Measurements from ENCODE around the gene EYS. TPM values are rescaled to one million over a fixed set of nuclear protein-coding genes. Genes with fewer than 3 reads are reported as not detected.

The EYS gene
- total and polyA plus RNA-seq, 2 experiments from 2014 or later, result 0.04 TPM; not detected in 1

- no peaks in the 10 kb centered on the region for H4K20me1 ChIP-seq (ENCODE audit: insufficient read depth)
- H3K9ac ChIP-seq, result no peak overlapping the region
- H3K4me2 ChIP-seq (ENCODE audit: unreplicated experiment), result no peak overlapping the region
- no peaks in the 10 kb centered on the region for H3K9me2 ChIP-seq (ENCODE audit: insufficient read depth)
- H3K36me3 ChIP-seq (ENCODE audit: low read depth), result no peaks in the 10 kb centered on the region
- H3K27ac ChIP-seq, result no peak overlapping the region
- no peaks in the 10 kb centered on the region for H3K27me3 ChIP-seq (replicated peaks; ENCODE audit: insufficient read depth)
- no peaks in the 10 kb centered on the region for H3K9me3 ChIP-seq (ENCODE audit: low read depth)
- H3K4me3 ChIP-seq, result no peak overlapping the region
- no peak for DNase-seq
- in situ Hi-C loops (cut with MboI), result no loop called here
- no peaks in the 10 kb centered on the region for H3K4me1 ChIP-seq (ENCODE audit: insufficient read depth)
- H3F3A ChIP-seq (ENCODE audit: insufficient read depth), result no peaks in the 10 kb centered on the region
- no peak for TF ChIP-seq EZH2 (IDR thresholded peaks at IDR 0.05; ENCODE audit: insufficient read depth, poor library complexity, severe bottlenecking)
- no peak for TF ChIP-seq EZH2phosphoT487 (IDR thresholded peaks at IDR 0.05; ENCODE audit: insufficient read depth, low read depth)
- H3K79me2 ChIP-seq (ENCODE audit: insufficient read depth), result no peaks in the 10 kb centered on the region
- WGBS, 2 experiments (ENCODE audit: low coverage in 1 of 2, low lambda C conversion rate in 2 of 2, missing lambda C conversion rate in 2 of 2), result 8 to 10% methylated on average over 2 of the region's 2 CpGs
- H2AFZ ChIP-seq, result no peak overlapping the region
These were observed 558.2 kb downstream of the EYS start for GRCh38 chr6:65148839-65149238.

GRCh38 chr6:65135567-65135966 lies 571.5 kb downstream of the EYS start:
- Histone ChIP-seq H4K20me1 (ENCODE audit: insufficient read depth) (no peaks in the 10 kb centered on the region), H3K9ac (no peak overlapping the region), H3K79me2 (ENCODE audit: insufficient read depth) (no peaks in the 10 kb centered on the region), H3K36me3 (ENCODE audit: low read depth) (no peaks in the 10 kb centered on the region), H3F3A (ENCODE audit: insufficient read depth) (no peaks in the 10 kb centered on the region), H3K9me2 (ENCODE audit: insufficient read depth) (no peaks in the 10 kb centered on the region), H3K4me2 (ENCODE audit: unreplicated experiment) (no peak overlapping the region), H3K4me3 (no peak overlapping the region), H3K27ac (no peak overlapping the region), H3K9me3 (ENCODE audit: low read depth) (no peaks in the 10 kb centered on the region), H2AFZ (no peak overlapping the region), H3K27me3 (replicated peaks; ENCODE audit: insufficient read depth) (no peaks in the 10 kb centered on the region), H3K4me1 (ENCODE audit: insufficient read depth) (no peaks in the 10 kb centered on the region)
- DNase-seq, result no peak
- WGBS, 2 experiments (ENCODE audit: low coverage in 1 of 2, low lambda C conversion rate in 2 of 2, missing lambda C conversion rate in 2 of 2), result 15 to 20% methylated on average over 2 of the region's 2 CpGs
- no peak for TF ChIP-seq EZH2phosphoT487 (IDR thresholded peaks at IDR 0.05; ENCODE audit: insufficient read depth, low read depth)
- TF ChIP-seq EZH2 (IDR thresholded peaks at IDR 0.05; ENCODE audit: insufficient read depth, poor library complexity, severe bottlenecking), result no peak
- in situ Hi-C loops (cut with MboI), result no loop called here

GRCh38 chr6:65126667-65127066 lies 580.4 kb downstream of the EYS start:
- DNase-seq, result no peak
- no peaks in the 10 kb centered on the region for H3K36me3 ChIP-seq (ENCODE audit: low read depth)
- H2AFZ ChIP-seq, result no peak overlapping the region
- whole genome bisulfite sequencing, 2 experiments (ENCODE audit: low coverage in 1 of 2, low lambda C conversion rate in 2 of 2, missing lambda C conversion rate in 2 of 2), result 33 to 34% methylated on average over 2 of the region's 2 CpGs
- H3K9me2 ChIP-seq (ENCODE audit: insufficient read depth), result no peaks in the 10 kb centered on the region
- no peaks in the 10 kb centered on the region for H3F3A ChIP-seq (ENCODE audit: insufficient read depth)
- no peaks in the 10 kb centered on the region for H3K9me3 ChIP-seq (ENCODE audit: low read depth)
- no peak overlapping the region for H3K9ac ChIP-seq
- no peaks in the 10 kb centered on the region for H3K4me1 ChIP-seq (ENCODE audit: insufficient read depth)
- H3K4me3 ChIP-seq, result no peak overlapping the region
- H3K27me3 ChIP-seq (replicated peaks; ENCODE audit: insufficient read depth), result no peaks in the 10 kb centered on the region
- TF ChIP-seq EZH2phosphoT487 (IDR thresholded peaks at IDR 0.05; ENCODE audit: insufficient read depth, low read depth) (no peak), EZH2 (IDR thresholded peaks at IDR 0.05; ENCODE audit: insufficient read depth, poor library complexity, severe bottlenecking) (no peak)
- H3K79me2 ChIP-seq (ENCODE audit: insufficient read depth), result no peaks in the 10 kb centered on the region
- in situ Hi-C loops (cut with MboI), result no loop called here
- H3K27ac ChIP-seq, result no peak overlapping the region
- H4K20me1 ChIP-seq (ENCODE audit: insufficient read depth), result no peaks in the 10 kb centered on the region
- no peak overlapping the region for H3K4me2 ChIP-seq (ENCODE audit: unreplicated experiment)

DNA sequence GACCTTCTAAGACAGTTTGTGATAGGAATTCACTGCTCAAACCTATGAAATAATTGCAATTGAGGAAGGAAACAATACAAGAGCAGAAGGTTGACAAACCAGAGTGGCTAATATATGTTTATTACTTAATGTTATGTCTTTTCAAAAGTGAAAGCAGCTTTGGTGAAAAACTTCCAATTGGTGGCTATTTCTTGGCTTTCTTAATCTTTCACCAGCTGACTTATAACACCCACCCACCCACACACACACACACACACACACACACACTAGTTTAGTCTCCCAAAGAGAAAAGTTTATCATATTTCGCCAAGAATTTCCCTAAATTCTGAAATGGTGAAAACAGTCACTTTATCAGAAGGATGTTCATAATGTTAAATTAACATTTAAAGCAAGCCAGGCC lies 583.5 kb downstream of the EYS start:
- Histone ChIP-seq H3K4me2 (ENCODE audit: unreplicated experiment) (no peak overlapping the region), H3K4me3 (no peak overlapping the region), H4K20me1 (ENCODE audit: insufficient read depth) (no peaks in the 10 kb centered on the region), H3K4me1 (ENCODE audit: insufficient read depth) (no peaks in the 10 kb centered on the region), H3K36me3 (ENCODE audit: low read depth) (no peaks in the 10 kb centered on the region), H3K9me3 (ENCODE audit: low read depth) (no peaks in the 10 kb centered on the region), H2AFZ (no peak overlapping the region), H3K9me2 (ENCODE audit: insufficient read depth) (no peaks in the 10 kb centered on the region), H3K27me3 (replicated peaks; ENCODE audit: insufficient read depth) (no peaks in the 10 kb centered on the region), H3K79me2 (ENCODE audit: insufficient read depth) (no peaks in the 10 kb centered on the region), H3K27ac (no peak overlapping the region), H3K9ac (no peak overlapping the region), H3F3A (ENCODE audit: insufficient read depth) (no peaks in the 10 kb centered on the region)
- DNase-seq, result no peak
- WGBS, 2 experiments (ENCODE audit: low coverage in 1 of 2, low lambda C conversion rate in 2 of 2, missing lambda C conversion rate in 2 of 2), result 0 to 3% methylated on average over 1 of the region's 1 CpG
- in situ Hi-C loops (cut with MboI), result no loop called here
- TF ChIP-seq EZH2phosphoT487 (IDR thresholded peaks at IDR 0.05; ENCODE audit: insufficient read depth, low read depth) (no peak), EZH2 (IDR thresholded peaks at IDR 0.05; ENCODE audit: insufficient read depth, poor library complexity, severe bottlenecking) (no peak)

DNA sequence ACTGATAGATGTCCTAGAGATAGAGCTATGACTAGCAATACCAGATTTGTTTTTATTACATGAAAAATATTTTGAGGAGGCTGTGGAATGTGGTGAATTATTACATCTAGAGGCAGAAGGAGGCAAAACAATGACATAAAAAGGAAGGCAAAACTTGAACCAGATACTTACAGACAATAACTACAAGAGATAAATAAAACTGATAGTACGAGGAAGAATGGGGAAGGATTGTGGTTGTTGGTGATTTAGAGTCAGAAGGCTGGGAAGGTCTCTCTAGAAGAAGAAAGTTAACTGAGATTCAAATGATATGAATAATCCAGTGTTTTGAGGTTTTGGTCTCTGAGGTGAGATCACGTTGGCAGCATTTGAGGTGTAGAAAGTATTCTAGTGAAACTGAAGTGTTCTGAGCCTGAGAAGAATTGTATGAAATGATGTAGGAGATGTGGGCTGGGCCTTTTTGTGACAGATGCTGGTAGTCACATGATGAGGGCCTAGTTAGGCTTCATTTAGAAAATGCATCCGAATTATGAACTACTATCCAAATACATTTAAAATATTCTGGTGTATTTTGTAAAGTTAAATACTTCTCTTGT lies 589.1 kb downstream of the EYS start:
- Histone ChIP-seq H3K27me3 (replicated peaks; ENCODE audit: insufficient read depth) (no peaks in the 10 kb centered on the region), H3K4me3 (no peak overlapping the region), H3K36me3 (ENCODE audit: low read depth) (no peaks in the 10 kb centered on the region), H3K27ac (no peak overlapping the region), H3K9me3 (ENCODE audit: low read depth) (no peaks in the 10 kb centered on the region), H3K4me2 (ENCODE audit: unreplicated experiment) (no peak overlapping the region), H2AFZ (no peak overlapping the region), H3K79me2 (ENCODE audit: insufficient read depth) (no peaks in the 10 kb centered on the region), H3F3A (ENCODE audit: insufficient read depth) (no peaks in the 10 kb centered on the region), H3K9me2 (ENCODE audit: insufficient read depth) (no peaks in the 10 kb centered on the region), H3K9ac (no peak overlapping the region), H3K4me1 (ENCODE audit: insufficient read depth) (no peaks in the 10 kb centered on the region), H4K20me1 (ENCODE audit: insufficient read depth) (no peaks in the 10 kb centered on the region)
- WGBS, 2 experiments (ENCODE audit: low coverage in 1 of 2, low lambda C conversion rate in 2 of 2, missing lambda C conversion rate in 2 of 2), result 15 to 25% methylated on average over 3 of the region's 3 CpGs
- TF ChIP-seq EZH2 (IDR thresholded peaks at IDR 0.05; ENCODE audit: insufficient read depth, poor library complexity, severe bottlenecking) (no peak), EZH2phosphoT487 (IDR thresholded peaks at IDR 0.05; ENCODE audit: insufficient read depth, low read depth) (no peak)
- DNase-seq, result no peak
- in situ Hi-C loops (cut with MboI), result no loop called here

Measured in GM23248 (cell line).